Chondrocyte (in vitro differentiated cells): ENCODE data around the gene SH3GLB1. TPM values are rescaled to one million over a fixed set of nuclear protein-coding genes. Genes with fewer than 3 reads are reported as not detected.

Source experiments
- DNase-seq: peaks from one replicate; pipeline ENCODE4 v3.0.0; 2021; ENCODE audit warnings: mixed read lengths, low spot score
- H3K27ac Mint-ChIP-seq: one replicate; pipeline ENCODE4 v1.8.0; 2021; ENCODE audit warnings: mild to moderate bottlenecking, moderate library complexity, mixed read lengths; ENCODE audit not compliant: unreplicated experiment
- H3K27me3 Mint-ChIP-seq: 2 replicates; pipeline ENCODE4 v1.8.0; 2021; ENCODE audit warnings: low read depth, mixed read lengths
- H3K36me3 Mint-ChIP-seq: 2 replicates; pipeline ENCODE4 v1.8.0; 2021; ENCODE audit warnings: low read depth, mixed read lengths
- H3K4me1 Mint-ChIP-seq: 2 replicates; pipeline ENCODE4 v1.8.0; 2021; ENCODE audit warnings: low read depth, mild to moderate bottlenecking, mixed read lengths
- H3K4me3 Mint-ChIP-seq: one replicate; pipeline ENCODE4 v1.8.0; 2021; ENCODE audit warnings: mild to moderate bottlenecking, moderate library complexity, mixed read lengths; ENCODE audit not compliant: unreplicated experiment
- H3K9me3 Mint-ChIP-seq: 2 replicates; pipeline ENCODE4 v1.8.0; 2021; ENCODE audit warnings: low read depth, mixed read lengths
- total RNA-seq: library from RNA; stranded (reverse); gene quantifications from 3 replicates; pipeline ENCODE4 v1.2.1, GENCODE V29; 2021
- TF ChIP-seq, protein P1 (sequence below): fragments of 200-600 bp; sonication (generic); IDR thresholded peaks from 2 replicates; pipeline ENCODE4 v1.5.0; 2021; ENCODE audit warnings: antibody characterized with exemption, mild to moderate bottlenecking, moderate library complexity

The SH3GLB1 gene
- total RNA-seq, 1 donor from 2014 or later: 135 TPM

DNA sequence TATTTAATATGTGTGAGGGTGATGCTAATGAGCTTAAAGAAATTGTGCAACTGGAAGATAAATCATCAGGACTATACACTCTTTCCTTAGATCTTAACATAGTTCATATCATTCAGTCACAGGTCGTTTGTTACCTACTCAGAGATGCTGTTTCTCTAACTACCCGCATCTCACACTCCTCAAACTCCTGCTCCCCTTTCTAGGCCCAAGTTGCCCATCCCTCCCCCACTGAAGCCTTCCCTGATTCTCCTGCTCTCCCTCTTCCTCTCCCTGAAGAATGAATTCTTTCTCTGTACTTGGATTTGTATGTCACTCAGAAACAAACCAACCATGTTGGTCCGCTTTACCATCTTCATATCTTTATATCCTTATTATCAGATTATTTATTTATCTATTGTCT, 9.1 kb downstream of the SH3GLB1 start:
- H3K27ac Mint-ChIP-seq: peak overlapping the region; percentile 49
- H3K9me3 Mint-ChIP-seq: no peaks in the 10 kb centered on the region
- H3K27me3 Mint-ChIP-seq: no peaks in the 10 kb centered on the region
- no peak overlapping the region for H3K4me3 Mint-ChIP-seq
- no peak for DNase-seq
- H3K36me3 Mint-ChIP-seq: peaks cover 2% of the 10 kb centered on the region
- TF ChIP-seq, protein P1, sequence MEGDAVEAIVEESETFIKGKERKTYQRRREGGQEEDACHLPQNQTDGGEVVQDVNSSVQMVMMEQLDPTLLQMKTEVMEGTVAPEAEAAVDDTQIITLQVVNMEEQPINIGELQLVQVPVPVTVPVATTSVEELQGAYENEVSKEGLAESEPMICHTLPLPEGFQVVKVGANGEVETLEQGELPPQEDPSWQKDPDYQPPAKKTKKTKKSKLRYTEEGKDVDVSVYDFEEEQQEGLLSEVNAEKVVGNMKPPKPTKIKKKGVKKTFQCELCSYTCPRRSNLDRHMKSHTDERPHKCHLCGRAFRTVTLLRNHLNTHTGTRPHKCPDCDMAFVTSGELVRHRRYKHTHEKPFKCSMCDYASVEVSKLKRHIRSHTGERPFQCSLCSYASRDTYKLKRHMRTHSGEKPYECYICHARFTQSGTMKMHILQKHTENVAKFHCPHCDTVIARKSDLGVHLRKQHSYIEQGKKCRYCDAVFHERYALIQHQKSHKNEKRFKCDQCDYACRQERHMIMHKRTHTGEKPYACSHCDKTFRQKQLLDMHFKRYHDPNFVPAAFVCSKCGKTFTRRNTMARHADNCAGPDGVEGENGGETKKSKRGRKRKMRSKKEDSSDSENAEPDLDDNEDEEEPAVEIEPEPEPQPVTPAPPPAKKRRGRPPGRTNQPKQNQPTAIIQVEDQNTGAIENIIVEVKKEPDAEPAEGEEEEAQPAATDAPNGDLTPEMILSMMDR: no peak
- H3K4me1 Mint-ChIP-seq: peaks cover 55% of the 10 kb centered on the region

DNA sequence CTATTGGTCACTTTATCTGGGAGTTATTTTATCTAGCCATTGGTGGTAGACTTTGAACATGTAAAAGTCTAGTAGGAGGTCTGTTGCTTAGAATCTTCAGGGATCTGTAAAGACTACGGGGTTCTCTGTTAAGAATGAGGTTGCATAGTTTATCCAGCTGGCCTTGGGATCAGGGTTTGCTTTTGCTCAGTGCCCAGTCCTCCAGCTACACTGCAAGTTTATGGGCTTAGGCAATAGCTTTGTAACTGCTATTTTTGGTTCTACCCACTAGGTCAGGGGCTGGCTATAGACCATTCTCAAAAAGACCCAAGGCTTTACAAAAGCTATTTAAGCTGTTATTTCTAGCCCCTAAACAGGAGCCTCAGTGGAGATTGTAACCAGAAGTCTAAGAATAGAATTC, 9.8 kb downstream of the SH3GLB1 start:
- peaks cover 2% of the 10 kb centered on the region for H3K36me3 Mint-ChIP-seq
- no peaks in the 10 kb centered on the region for H3K9me3 Mint-ChIP-seq
- H3K4me3 Mint-ChIP-seq: no peak overlapping the region
- H3K27me3 Mint-ChIP-seq: no peaks in the 10 kb centered on the region
- TF ChIP-seq, protein P1: no peak
- no peak for DNase-seq
- H3K4me1 Mint-ChIP-seq: peaks cover 53% of the 10 kb centered on the region
- peak overlapping the region; percentile 49 for H3K27ac Mint-ChIP-seq

DNA sequence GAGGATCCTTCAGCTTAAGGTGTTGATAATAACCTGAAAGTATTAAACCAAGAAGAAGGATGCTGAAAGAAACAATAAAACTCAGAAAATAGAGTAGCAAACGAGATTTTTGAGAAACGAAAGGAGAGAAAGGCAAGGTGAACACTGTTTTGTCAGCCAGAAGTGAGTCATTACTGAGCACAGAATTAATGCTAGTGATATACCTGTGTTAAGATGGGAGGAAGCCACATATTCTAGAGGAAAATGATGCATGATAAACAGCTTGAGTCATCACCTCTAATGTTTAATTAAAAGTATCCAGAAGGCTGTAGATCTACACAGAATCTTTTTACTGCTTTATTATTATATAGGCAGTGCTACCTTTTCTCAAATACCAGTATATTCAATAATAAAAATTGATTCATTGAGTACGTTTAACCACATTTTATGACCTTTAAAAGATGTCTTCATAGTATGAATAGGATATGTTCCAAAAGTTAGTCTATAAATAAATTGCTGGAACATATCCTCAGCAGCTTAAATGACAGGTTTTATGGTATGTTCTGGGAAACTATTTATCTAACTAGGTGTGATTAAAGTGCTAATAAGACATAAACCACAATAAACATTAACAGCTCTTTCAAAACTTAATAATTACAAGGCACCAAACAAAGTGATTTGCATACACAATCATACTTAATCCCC, 10.3 kb downstream of the SH3GLB1 start:
- H3K4me1 Mint-ChIP-seq: peaks cover 50% of the 10 kb centered on the region
- H3K27ac Mint-ChIP-seq: peak overlapping the region; percentile 49
- H3K4me3 Mint-ChIP-seq: no peak overlapping the region
- no peaks in the 10 kb centered on the region for H3K9me3 Mint-ChIP-seq
- TF ChIP-seq, protein P1: no peak
- DNase-seq: no peak
- no peaks in the 10 kb centered on the region for H3K27me3 Mint-ChIP-seq
- H3K36me3 Mint-ChIP-seq: peaks cover 2% of the 10 kb centered on the region

DNA sequence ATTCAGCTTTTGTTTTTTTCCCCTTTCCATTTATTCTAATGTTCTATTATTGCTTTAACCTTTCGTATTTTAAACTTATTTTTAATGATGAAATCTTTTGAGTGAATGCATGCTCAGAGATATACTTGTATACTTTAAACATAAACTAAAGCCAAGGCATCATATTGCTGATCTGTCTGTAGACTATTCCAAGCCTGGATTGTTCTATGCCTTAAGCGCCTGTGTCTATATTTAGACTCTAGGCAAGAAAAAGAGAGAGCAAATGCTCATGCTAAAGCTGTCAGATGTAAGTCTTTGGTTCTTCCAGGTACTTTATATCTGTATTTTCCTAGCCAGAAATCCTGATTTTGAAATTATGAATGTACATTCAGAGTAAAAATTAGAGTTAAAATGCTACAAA, 14.4 kb downstream of the SH3GLB1 start:
- H3K27ac Mint-ChIP-seq: no peak overlapping the region
- no peaks in the 10 kb centered on the region for H3K9me3 Mint-ChIP-seq
- no peak for DNase-seq
- peaks cover 30% of the 10 kb centered on the region for H3K4me1 Mint-ChIP-seq
- H3K27me3 Mint-ChIP-seq: no peaks in the 10 kb centered on the region
- H3K36me3 Mint-ChIP-seq: peaks cover 13% of the 10 kb centered on the region
- H3K4me3 Mint-ChIP-seq: no peak overlapping the region
- TF ChIP-seq, protein P1: no peak

DNA sequence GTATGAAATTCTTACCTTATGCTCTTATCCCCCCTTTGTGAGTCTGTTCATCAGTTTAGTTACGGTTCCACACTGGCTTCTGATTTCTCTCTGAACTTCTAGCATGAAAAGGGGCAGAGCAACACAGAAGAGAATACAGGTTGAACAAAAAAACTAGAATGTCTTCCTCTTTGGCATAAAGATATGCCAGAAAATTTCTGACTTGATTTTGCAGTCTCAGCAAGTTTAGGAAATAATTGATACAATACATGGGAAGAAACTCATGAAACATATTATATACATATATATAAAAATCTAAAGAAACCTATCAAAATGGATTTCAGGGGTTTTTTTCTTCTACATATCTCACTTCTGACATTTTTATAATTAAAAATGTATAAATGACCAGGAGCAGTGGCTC, 27.0 kb downstream of the SH3GLB1 start:
- no peak overlapping the region for H3K4me3 Mint-ChIP-seq
- no peaks in the 10 kb centered on the region for H3K27me3 Mint-ChIP-seq
- DNase-seq: no peak
- peaks cover 17% of the 10 kb centered on the region for H3K36me3 Mint-ChIP-seq
- H3K9me3 Mint-ChIP-seq: no peaks in the 10 kb centered on the region
- peaks cover 6% of the 10 kb centered on the region for H3K4me1 Mint-ChIP-seq
- H3K27ac Mint-ChIP-seq: no peak overlapping the region
- TF ChIP-seq, protein P1: no peak
